ENCODE measurements around the gene IL5RA.

GRCh38 chr3:3097958-3098357, 12.2 kb downstream of the IL5RA start:
- TF ChIP-seq POLR2A (IDR thresholded peaks at IDR 0.05; ENCODE audit: low read depth, low read length) (no peak), TAF1 (IDR thresholded peaks at IDR 0.05; ENCODE audit: borderline replicate concordance, low read depth, low read length) (no peak)
